ENCODE measurements around the gene FOXL2. TPM values are rescaled to one million over a fixed set of nuclear protein-coding genes. Genes with fewer than 3 reads are reported as not detected.

The FOXL2 gene
- total and polyA plus RNA-seq, 8 donors, result not detected

DNA sequence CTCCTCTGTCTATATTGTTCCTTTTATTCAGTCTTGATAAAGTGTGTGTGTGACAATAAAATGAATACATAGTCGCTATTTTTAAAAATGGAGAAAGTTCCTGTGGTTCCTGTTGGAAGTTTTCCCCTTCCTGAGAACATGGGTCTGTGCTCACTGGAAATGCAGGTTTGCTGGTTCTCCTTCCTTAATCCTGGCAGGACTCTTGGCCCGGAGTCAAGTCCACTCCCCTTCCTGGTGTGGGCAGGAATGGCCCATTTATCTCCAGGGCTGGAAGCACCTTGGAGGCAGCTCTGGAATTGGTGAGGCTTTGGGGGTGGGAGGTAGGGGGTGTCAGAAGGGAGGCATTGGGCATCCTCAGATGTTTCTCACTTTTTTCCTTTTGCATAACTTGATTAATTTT lies 30.1 kb downstream of the FOXL2 start:
- no peak overlapping the region for H3K4me3 ChIP-seq
- H3K27me3 ChIP-seq, result no peaks in the 10 kb centered on the region
- intact Hi-C loops (cut with DNase I), result loop anchor here in 1 of 2 donors (2.0 to 5.0 kb wide), 2 partner anchors 215 to 322 kb away; partner anchors contain the start of gene CEP70
- H3K4me1 ChIP-seq, result peaks cover 6 to 16% of the 10 kb centered on the region in 2 donors
- H3K27ac ChIP-seq, result no peak overlapping the region
- ATAC-seq, result no peak
- TF ChIP-seq, protein P1, sequence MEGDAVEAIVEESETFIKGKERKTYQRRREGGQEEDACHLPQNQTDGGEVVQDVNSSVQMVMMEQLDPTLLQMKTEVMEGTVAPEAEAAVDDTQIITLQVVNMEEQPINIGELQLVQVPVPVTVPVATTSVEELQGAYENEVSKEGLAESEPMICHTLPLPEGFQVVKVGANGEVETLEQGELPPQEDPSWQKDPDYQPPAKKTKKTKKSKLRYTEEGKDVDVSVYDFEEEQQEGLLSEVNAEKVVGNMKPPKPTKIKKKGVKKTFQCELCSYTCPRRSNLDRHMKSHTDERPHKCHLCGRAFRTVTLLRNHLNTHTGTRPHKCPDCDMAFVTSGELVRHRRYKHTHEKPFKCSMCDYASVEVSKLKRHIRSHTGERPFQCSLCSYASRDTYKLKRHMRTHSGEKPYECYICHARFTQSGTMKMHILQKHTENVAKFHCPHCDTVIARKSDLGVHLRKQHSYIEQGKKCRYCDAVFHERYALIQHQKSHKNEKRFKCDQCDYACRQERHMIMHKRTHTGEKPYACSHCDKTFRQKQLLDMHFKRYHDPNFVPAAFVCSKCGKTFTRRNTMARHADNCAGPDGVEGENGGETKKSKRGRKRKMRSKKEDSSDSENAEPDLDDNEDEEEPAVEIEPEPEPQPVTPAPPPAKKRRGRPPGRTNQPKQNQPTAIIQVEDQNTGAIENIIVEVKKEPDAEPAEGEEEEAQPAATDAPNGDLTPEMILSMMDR (IDR thresholded peaks at IDR 0.05), result no peak
- no peaks in the 10 kb centered on the region for H3K36me3 ChIP-seq
- DNase-seq, result no peak
- H3K9me3 ChIP-seq, result no peaks in the 10 kb centered on the region

GRCh38 chr3:138915503-138916498 lies 31.1 kb downstream of the FOXL2 start:
- no peaks in the 10 kb centered on the region for H3K27me3 ChIP-seq
- H3K36me3 ChIP-seq, result no peaks in the 10 kb centered on the region
- TF ChIP-seq, protein P1 (IDR thresholded peaks at IDR 0.05), result peak; percentile 94 to 98
- peaks cover 6 to 16% of the 10 kb centered on the region in 2 donors for H3K4me1 ChIP-seq
- H3K9me3 ChIP-seq, result no peaks in the 10 kb centered on the region
- ATAC-seq, result peak; percentile 96
- peak overlapping the region; percentile 49 to 80 for H3K4me3 ChIP-seq
- peak overlapping the region; percentile 89 to 98 for H3K27ac ChIP-seq
- peak; percentile 91 to 99 (median 95) for DNase-seq
- intact Hi-C loops (cut with DNase I), result loop anchor here in 1 of 2 donors (2.0 to 5.0 kb wide), 2 partner anchors 214 to 321 kb away; partner anchors contain the start of gene CEP70

DNA sequence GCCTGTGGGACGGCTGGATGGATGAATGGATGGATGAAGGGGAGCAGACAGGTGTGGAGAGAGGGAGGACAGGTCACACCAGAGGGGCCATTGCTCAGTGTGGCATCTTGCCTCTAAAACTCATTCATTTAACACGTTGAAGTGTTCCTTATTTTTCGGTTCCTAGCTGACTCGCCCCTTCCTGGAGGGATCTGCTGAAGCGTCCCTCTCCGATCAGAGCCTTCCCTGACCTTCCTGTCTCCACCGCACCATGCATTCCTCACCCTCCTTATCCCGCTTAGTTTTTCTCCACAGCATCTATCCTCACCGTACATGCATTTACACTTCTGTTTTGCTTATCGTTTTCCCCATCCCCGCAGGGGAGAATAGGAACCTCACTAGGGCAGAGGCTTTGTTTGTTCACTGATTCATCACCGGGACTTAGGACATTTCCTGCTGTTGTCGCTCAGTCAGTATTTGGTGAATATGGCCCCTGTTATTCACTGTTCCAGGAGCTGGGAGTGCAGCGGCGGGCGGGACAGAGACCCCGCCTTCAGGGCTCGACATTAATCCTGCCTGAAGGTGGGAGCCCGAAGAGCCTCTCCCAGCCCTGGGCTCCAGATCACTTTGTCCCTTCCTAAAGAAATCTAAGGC lies 32.0 kb downstream of the FOXL2 start:
- DNase-seq (no peak), ATAC-seq (peak; percentile 33)
- peak overlapping the region; percentile 49 to 80 for H3K4me3 ChIP-seq
- no peaks in the 10 kb centered on the region for H3K36me3 ChIP-seq
- H3K9me3 ChIP-seq, result no peaks in the 10 kb centered on the region
- H3K27me3 ChIP-seq, result no peaks in the 10 kb centered on the region
- intact Hi-C loops (cut with DNase I), result loop anchor here in 1 of 2 donors (5.0 kb wide), 1 partner anchor 213 kb away; no protein-coding TSS in a partner anchor
- TF ChIP-seq, protein P1 (IDR thresholded peaks at IDR 0.05), result no peak
- H3K27ac ChIP-seq, result peak overlapping the region; percentile 89 to 98
- H3K4me1 ChIP-seq, result peaks cover 6 to 16% of the 10 kb centered on the region in 2 donors

GRCh38 chr3:138913766-138914165 lies 33.2 kb downstream of the FOXL2 start:
- intact Hi-C loops (cut with DNase I), result no loop called here
- ATAC-seq, result no peak

More at GRCh38 chr3:138913766-138914165, 33.2 kb downstream of the FOXL2 start:
- no peaks in the 10 kb centered on the region for H3K36me3 ChIP-seq
- H3K9me3 ChIP-seq, result no peaks in the 10 kb centered on the region
- no peak overlapping the region for H3K4me3 ChIP-seq
- H3K4me1 ChIP-seq, result peaks cover 6 to 25% of the 10 kb centered on the region in 2 donors
- DNase-seq, result no peak
- H3K27ac ChIP-seq, result no peak overlapping the region
- H3K27me3 ChIP-seq, result no peaks in the 10 kb centered on the region
- TF ChIP-seq, protein P1 (IDR thresholded peaks at IDR 0.05), result no peak
